Measurements from ENCODE around the gene PARP8.
"Not testable (repeated sequence)": the region's sequence is repeated elsewhere in the genome, so short reads cannot be mapped to it uniquely, and the experiment has no call there.

The PARP8 gene

GRCh38 chr5:50774446-50775175 is 108.2 kb downstream of the PARP8 start:
- not testable (repeated sequence) for DNase-seq (ENCODE audit: low read depth in 2 of 2)

- DNase-seq (ENCODE audit: low read depth in 2 of 2): no peak
These were observed 119.6 kb downstream of the PARP8 start for GRCh38 chr5:50786073-50786472.

GRCh38 chr5:50791813-50792212 is 125.4 kb downstream of the PARP8 start:
- no peak for DNase-seq (ENCODE audit: low read depth in 2 of 2)

GRCh38 chr5:50792843-50793242 is 126.4 kb downstream of the PARP8 start:
- no peak for DNase-seq (ENCODE audit: low read depth in 2 of 2)

- DNase-seq (ENCODE audit: low read depth in 2 of 2): no peak
These were observed 128.4 kb downstream of the PARP8 start for GRCh38 chr5:50794812-50795211.

GRCh38 chr5:50798002-50798401 is 131.6 kb downstream of the PARP8 start:
- DNase-seq (ENCODE audit: low read depth in 2 of 2): no peak

GRCh38 chr5:50799596-50799995 is 133.2 kb downstream of the PARP8 start:
- no peak for DNase-seq (ENCODE audit: low read depth in 2 of 2)

GRCh38 chr5:50800410-50800809 is 134.0 kb downstream of the PARP8 start:
- no peak for DNase-seq (ENCODE audit: low read depth in 2 of 2)

- DNase-seq (ENCODE audit: low read depth in 2 of 2): no peak
These were observed 141.2 kb downstream of the PARP8 start for GRCh38 chr5:50807661-50808060.

- DNase-seq (ENCODE audit: low read depth in 2 of 2): no peak
These were observed 142.0 kb downstream of the PARP8 start for GRCh38 chr5:50808406-50808805.

GRCh38 chr5:50811746-50812145 is 145.3 kb downstream of the PARP8 start:
- DNase-seq (ENCODE audit: low read depth in 2 of 2): not testable (repeated sequence)

GRCh38 chr5:50813691-50814090 is 147.3 kb downstream of the PARP8 start:
- no peak for DNase-seq (ENCODE audit: low read depth in 2 of 2)

- DNase-seq (ENCODE audit: low read depth in 2 of 2): no peak
These were observed 148.1 kb downstream of the PARP8 start for GRCh38 chr5:50814556-50814955.

GRCh38 chr5:50822046-50822445 is 155.6 kb downstream of the PARP8 start:
- no peak for DNase-seq (ENCODE audit: low read depth in 2 of 2)

- no peak for DNase-seq (ENCODE audit: low read depth in 2 of 2)
These were observed 156.3 kb downstream of the PARP8 start for GRCh38 chr5:50822761-50823160.

- DNase-seq (ENCODE audit: low read depth in 2 of 2): no peak
These were observed 157.1 kb downstream of the PARP8 start for GRCh38 chr5:50823568-50823967.

- DNase-seq (ENCODE audit: low read depth in 2 of 2): no peak
These were observed 157.7 kb downstream of the PARP8 start for GRCh38 chr5:50824109-50824508.

- DNase-seq (ENCODE audit: low read depth in 2 of 2): no peak
These were observed 161.2 kb downstream of the PARP8 start for GRCh38 chr5:50827516-50828247.

GRCh38 chr5:50829023-50829422 is 162.6 kb downstream of the PARP8 start:
- no peak for DNase-seq (ENCODE audit: low read depth in 2 of 2)

GRCh38 chr5:50832657-50833284 is 166.3 kb downstream of the PARP8 start:
- DNase-seq (ENCODE audit: low read depth in 2 of 2): no peak

- DNase-seq (ENCODE audit: low read depth in 2 of 2): no peak
These were observed 169.9 kb downstream of the PARP8 start for GRCh38 chr5:50836356-50836755.

- no peak for DNase-seq (ENCODE audit: low read depth in 2 of 2)
These were observed 173.0 kb downstream of the PARP8 start for GRCh38 chr5:50839472-50839871.

- DNase-seq (ENCODE audit: low read depth in 2 of 2): no peak
These were observed 176.7 kb downstream of the PARP8 start for GRCh38 chr5:50843091-50843490.
